Measurements from ENCODE around the gene NRG3.

DNA sequence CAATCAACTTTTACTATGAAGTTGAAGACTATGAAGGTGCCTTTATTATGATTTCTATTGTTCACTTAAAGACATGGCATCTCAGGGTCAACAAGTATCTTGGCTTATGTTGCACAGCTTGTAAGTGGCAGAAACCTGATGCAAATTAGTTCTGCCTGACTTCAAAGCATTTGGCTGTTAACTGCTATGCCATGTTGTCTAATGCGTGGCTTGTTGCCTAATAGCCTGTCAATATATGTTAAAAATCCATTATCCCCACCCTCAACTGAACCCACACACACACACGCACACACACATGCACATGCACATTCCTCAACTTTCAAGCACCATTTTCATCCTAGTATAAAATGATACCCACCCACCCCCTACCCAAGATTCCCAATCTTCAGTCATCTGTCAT lies 217.1 kb downstream of the NRG3 start:
- TF ChIP-seq, protein P1, sequence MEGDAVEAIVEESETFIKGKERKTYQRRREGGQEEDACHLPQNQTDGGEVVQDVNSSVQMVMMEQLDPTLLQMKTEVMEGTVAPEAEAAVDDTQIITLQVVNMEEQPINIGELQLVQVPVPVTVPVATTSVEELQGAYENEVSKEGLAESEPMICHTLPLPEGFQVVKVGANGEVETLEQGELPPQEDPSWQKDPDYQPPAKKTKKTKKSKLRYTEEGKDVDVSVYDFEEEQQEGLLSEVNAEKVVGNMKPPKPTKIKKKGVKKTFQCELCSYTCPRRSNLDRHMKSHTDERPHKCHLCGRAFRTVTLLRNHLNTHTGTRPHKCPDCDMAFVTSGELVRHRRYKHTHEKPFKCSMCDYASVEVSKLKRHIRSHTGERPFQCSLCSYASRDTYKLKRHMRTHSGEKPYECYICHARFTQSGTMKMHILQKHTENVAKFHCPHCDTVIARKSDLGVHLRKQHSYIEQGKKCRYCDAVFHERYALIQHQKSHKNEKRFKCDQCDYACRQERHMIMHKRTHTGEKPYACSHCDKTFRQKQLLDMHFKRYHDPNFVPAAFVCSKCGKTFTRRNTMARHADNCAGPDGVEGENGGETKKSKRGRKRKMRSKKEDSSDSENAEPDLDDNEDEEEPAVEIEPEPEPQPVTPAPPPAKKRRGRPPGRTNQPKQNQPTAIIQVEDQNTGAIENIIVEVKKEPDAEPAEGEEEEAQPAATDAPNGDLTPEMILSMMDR (IDR thresholded peaks at IDR 0.05) = no peak
- TF ChIP-seq POLR2A (IDR thresholded peaks at IDR 0.05; ENCODE audit: low read depth) = no peak
- TF ChIP-seq POLR2AphosphoS5 (IDR thresholded peaks at IDR 0.05) = no peak
- TF ChIP-seq EP300 (IDR thresholded peaks at IDR 0.05) = no peak

All from esophagus muscularis mucosa (tissue), 4 donors.